ENCODE measurements around the gene SNRNP70.

The SNRNP70 gene

GRCh38 chr19:49151267-49152118 lies 66.2 kb downstream of the SNRNP70 start:
- H3K9me3 ChIP-seq = peaks cover 4% of the 10 kb centered on the region
- peaks cover 100% of the 10 kb centered on the region for H3K27me3 ChIP-seq
- H3K4me1 ChIP-seq (ENCODE audit: control insufficient read depth in 1 of 2, insufficient read depth in 1 of 2, low read depth in 1 of 2, low read length in 1 of 2) = peaks cover 20 to 23% of the 10 kb centered on the region in 2 experiments
- H3K27ac ChIP-seq = no peak overlapping the region
- H3K36me3 ChIP-seq = no peaks in the 10 kb centered on the region
- H3K4me3 ChIP-seq (ENCODE audit: low read depth in 1 of 2, low read length in 1 of 2) = no peak overlapping the region
- no peak for TF ChIP-seq CTCF (IDR thresholded peaks at IDR 0.05)

GRCh38 chr19:49152119-49152550 lies 66.9 kb downstream of the SNRNP70 start:
- H3K4me3 ChIP-seq (ENCODE audit: low read depth in 1 of 2, low read length in 1 of 2) = no peak overlapping the region
- no peak overlapping the region for H3K27ac ChIP-seq
- H3K9me3 ChIP-seq = peaks cover 4% of the 10 kb centered on the region
- peaks cover 20 to 23% of the 10 kb centered on the region in 2 experiments for H3K4me1 ChIP-seq (ENCODE audit: control insufficient read depth in 1 of 2, insufficient read depth in 1 of 2, low read depth in 1 of 2, low read length in 1 of 2)
- no peak for TF ChIP-seq CTCF (IDR thresholded peaks at IDR 0.05)
- H3K27me3 ChIP-seq = peaks cover 100% of the 10 kb centered on the region
- no peaks in the 10 kb centered on the region for H3K36me3 ChIP-seq

- no peak for TF ChIP-seq CTCF (IDR thresholded peaks at IDR 0.05)
- H3K27me3 ChIP-seq = peaks cover 100% of the 10 kb centered on the region
- H3K27ac ChIP-seq = no peak overlapping the region
- peaks cover 20 to 23% of the 10 kb centered on the region in 2 experiments for H3K4me1 ChIP-seq (ENCODE audit: control insufficient read depth in 1 of 2, insufficient read depth in 1 of 2, low read depth in 1 of 2, low read length in 1 of 2)
- H3K9me3 ChIP-seq = peaks cover 4% of the 10 kb centered on the region
- no peak overlapping the region for H3K4me3 ChIP-seq (ENCODE audit: low read depth in 1 of 2, low read length in 1 of 2)
- H3K36me3 ChIP-seq = no peaks in the 10 kb centered on the region
These were observed 68.0 kb downstream of the SNRNP70 start for GRCh38 chr19:49153167-49153809.

GRCh38 chr19:49154279-49154678 lies 69.0 kb downstream of the SNRNP70 start:
- TF ChIP-seq CTCF (IDR thresholded peaks at IDR 0.05) = no peak
- peaks cover 100% of the 10 kb centered on the region for H3K27me3 ChIP-seq
- H3K9me3 ChIP-seq = peaks cover under 1% of the 10 kb centered on the region

GRCh38 chr19:49155005-49155819 lies 70.0 kb downstream of the SNRNP70 start, which contains the start of gene HRC:
TSS of gene HRC (minus strand) at chr19:49155396. CDS start at chr19:49155237, 159 bp downstream.
- no peak for TF ChIP-seq CTCF (IDR thresholded peaks at IDR 0.05)
- H3K27me3 ChIP-seq = peaks cover 100% of the 10 kb centered on the region

More at GRCh38 chr19:49154279-49154678, 69.0 kb downstream of the SNRNP70 start:
- no peaks in the 10 kb centered on the region for H3K36me3 ChIP-seq
- H3K4me3 ChIP-seq (ENCODE audit: low read depth in 1 of 2, low read length in 1 of 2) = no peak overlapping the region
- no peak overlapping the region for H3K27ac ChIP-seq
- H3K4me1 ChIP-seq (ENCODE audit: control insufficient read depth in 1 of 2, insufficient read depth in 1 of 2, low read depth in 1 of 2, low read length in 1 of 2) = peaks cover 14 to 19% of the 10 kb centered on the region in 2 experiments

More at GRCh38 chr19:49155005-49155819, 70.0 kb downstream of the SNRNP70 start, which contains the start of gene HRC:
- Histone ChIP-seq H3K4me1 (ENCODE audit: control insufficient read depth in 1 of 2, insufficient read depth in 1 of 2, low read depth in 1 of 2, low read length in 1 of 2) (peaks cover 5 to 9% of the 10 kb centered on the region in 2 experiments), H3K9me3 (no peaks in the 10 kb centered on the region), H3K36me3 (no peaks in the 10 kb centered on the region), H3K4me3 (ENCODE audit: low read depth in 1 of 2, low read length in 1 of 2) (no peak within 1 kb of the TSS), H3K27ac (no peak within 1 kb of the TSS)
